Esophagus muscularis mucosa (tissue), 4 donors: ENCODE measurements around the gene TCF7L2. TPM values are rescaled to one million over a fixed set of nuclear protein-coding genes. Genes with fewer than 3 reads are reported as not detected.

ENCODE experiments used
- DNase-seq: peaks from one replicate; pipeline ENCODE4 v3.0.0-alpha.2; 2017; ENCODE audit errors: extremely low spot score
- H3K27ac ChIP-seq, 4 donors: fragments of 200-600 bp; sonication (generic); replicated peaks in 1 of 4; 1 replicate in 3 of 4; 2 replicates in 1 of 4; pipeline ENCODE4 v1.5.1; 2016 to 2019; ENCODE audit warnings: mild to moderate bottlenecking in 1 of 4
- H3K27me3 ChIP-seq, 4 donors: fragments of 200-600 bp; sonication (generic); one replicate each; pipeline versions ENCODE4 v1.5.1 to v1.6.0; 2016 to 2019
- H3K36me3 ChIP-seq, 4 donors: fragments of 200-600 bp; sonication (generic); one replicate each; pipeline ENCODE4 v1.5.1; 2016 to 2019
- H3K4me1 ChIP-seq, 4 donors: fragments of 200-600 bp; sonication (generic); one replicate each; pipeline ENCODE4 v1.5.1; 2016 to 2019
- H3K4me3 ChIP-seq, 4 donors: fragments of 200-600 bp; sonication (generic); 1 replicate in 2 of 4; 2 replicates in 2 of 4; pipeline ENCODE4 v1.5.1; 2016 to 2019; ENCODE audit warnings: mild to moderate bottlenecking in 4 of 4, moderate library complexity in 1 of 4
- H3K9me3 ChIP-seq, 4 donors: fragments of 200-600 bp; sonication (generic); 1 replicate in 3 of 4; 2 replicates in 1 of 4; pipeline ENCODE4 v1.5.1; 2016 to 2019
- EP300 ChIP-seq: sonication (generic); formaldehyde crosslinking; IDR thresholded peaks from one replicate; pipeline ENCODE4 v1.6.1; 2017; ENCODE audit warnings: antibody characterized with exemption
- POLR2A ChIP-seq: fragments of 450-650 bp; IDR thresholded peaks from one replicate; pipeline ENCODE4 v1.6.1; 2017; ENCODE audit warnings: antibody characterized with exemption, moderate library complexity, mild to moderate bottlenecking, low read depth
- POLR2AphosphoS5 ChIP-seq, 2 donors: sonication (generic); formaldehyde crosslinking; IDR thresholded peaks; one replicate each; pipeline ENCODE4 v1.6.1; 2017; ENCODE audit warnings: antibody characterized with exemption in 2 of 2
- WGBS: methylation state at CpG from one replicate; pipeline ENCODE4 v1.1.5; 2018; 5-methylcytosine and 5-hydroxymethylcytosine counted together
- intact Hi-C: fragments of 100-400 bp; cut with DNase I; formaldehyde crosslinking; loops from one replicate; pipeline ENCODE4 v1.15.1; 2023
- total RNA-seq, 4 donors: library from RNA; depleted of rRNA; stranded (reverse); fragments of >200 nt; gene quantifications; one replicate each; pipeline versions ENCODE4 v1.1.0 to v1.2.1, GENCODE V29; 2016
- TF ChIP-seq, protein P1 (sequence below), 3 experiments: fragments of 200-600 bp in 2 of 3; fragments of 450-650 bp in 1 of 3; sonication (generic) in 2 of 3; IDR thresholded peaks; one replicate each; pipeline ENCODE4 v1.5.1; 2017 to 2019; ENCODE audit warnings: antibody characterized with exemption in 3 of 3, mild to moderate bottlenecking in 2 of 3, moderate library complexity in 1 of 3

The TCF7L2 gene
- total RNA-seq, 4 donors from 2014 or later, result 7.8 to 24.1 (median 19.2) TPM

DNA sequence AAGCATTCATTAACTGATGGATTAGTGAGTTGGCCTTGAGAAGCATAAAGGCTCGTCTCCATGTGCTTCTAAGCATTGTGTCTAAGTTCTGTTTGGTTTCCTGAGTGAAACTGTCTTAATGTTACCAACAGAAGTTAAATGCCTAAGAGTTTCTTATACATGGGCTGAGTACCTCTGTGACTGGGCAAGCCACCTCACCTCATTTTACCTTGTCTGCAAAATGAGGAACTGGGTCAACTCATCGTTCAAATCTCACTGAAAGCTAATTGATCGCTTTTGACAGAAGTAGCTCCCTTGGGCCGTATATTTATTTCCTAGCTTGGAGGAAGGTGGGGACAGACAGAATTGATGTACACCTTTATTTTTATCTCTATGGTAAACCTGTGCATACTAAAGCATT lies 88.9 kb downstream of the TCF7L2 start:
- 91% methylated on average over 4 of the region's 4 CpGs for WGBS
- Histone ChIP-seq H3K36me3 (no peaks in the 10 kb centered on the region), H3K9me3 (no peaks in the 10 kb centered on the region), H3K4me1 (peaks cover 3 to 27% (median 24%) of the 10 kb centered on the region in 4 donors), H3K27ac (no peak overlapping the region), H3K27me3 (no peaks in the 10 kb centered on the region), H3K4me3 (no peak overlapping the region)
- no peak for TF ChIP-seq EP300
- no peak for TF ChIP-seq POLR2AphosphoS5 (IDR thresholded peaks at IDR 0.05)
- TF ChIP-seq, protein P1, sequence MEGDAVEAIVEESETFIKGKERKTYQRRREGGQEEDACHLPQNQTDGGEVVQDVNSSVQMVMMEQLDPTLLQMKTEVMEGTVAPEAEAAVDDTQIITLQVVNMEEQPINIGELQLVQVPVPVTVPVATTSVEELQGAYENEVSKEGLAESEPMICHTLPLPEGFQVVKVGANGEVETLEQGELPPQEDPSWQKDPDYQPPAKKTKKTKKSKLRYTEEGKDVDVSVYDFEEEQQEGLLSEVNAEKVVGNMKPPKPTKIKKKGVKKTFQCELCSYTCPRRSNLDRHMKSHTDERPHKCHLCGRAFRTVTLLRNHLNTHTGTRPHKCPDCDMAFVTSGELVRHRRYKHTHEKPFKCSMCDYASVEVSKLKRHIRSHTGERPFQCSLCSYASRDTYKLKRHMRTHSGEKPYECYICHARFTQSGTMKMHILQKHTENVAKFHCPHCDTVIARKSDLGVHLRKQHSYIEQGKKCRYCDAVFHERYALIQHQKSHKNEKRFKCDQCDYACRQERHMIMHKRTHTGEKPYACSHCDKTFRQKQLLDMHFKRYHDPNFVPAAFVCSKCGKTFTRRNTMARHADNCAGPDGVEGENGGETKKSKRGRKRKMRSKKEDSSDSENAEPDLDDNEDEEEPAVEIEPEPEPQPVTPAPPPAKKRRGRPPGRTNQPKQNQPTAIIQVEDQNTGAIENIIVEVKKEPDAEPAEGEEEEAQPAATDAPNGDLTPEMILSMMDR (IDR thresholded peaks at IDR 0.05), result no peak
- no peak for TF ChIP-seq POLR2A
- no peak for DNase-seq
- intact Hi-C loops, result no loop called here

DNA sequence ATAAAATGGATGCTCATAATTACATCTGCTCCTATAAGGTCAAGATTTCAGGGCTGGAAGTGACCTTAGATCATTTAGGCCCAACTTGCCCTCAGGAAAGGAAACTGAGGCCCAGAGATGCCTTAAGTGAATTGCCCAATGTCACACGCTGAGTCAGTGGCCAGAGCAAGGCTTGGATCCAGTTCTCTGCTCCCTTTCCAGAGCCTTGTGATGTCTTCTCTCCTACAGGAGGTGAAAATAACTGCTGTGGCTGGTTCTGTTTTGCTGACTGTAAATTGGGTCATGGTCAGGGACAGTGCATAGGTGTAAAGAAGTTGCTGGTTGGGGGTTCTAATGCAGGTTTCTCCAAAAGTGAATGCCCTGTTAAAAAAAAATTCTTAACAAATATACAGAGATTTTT lies 91.3 kb downstream of the TCF7L2 start:
- H3K27ac ChIP-seq, result no peak overlapping the region
- H3K36me3 ChIP-seq, result no peaks in the 10 kb centered on the region
- H3K4me3 ChIP-seq, result no peak overlapping the region
- TF ChIP-seq POLR2AphosphoS5 (IDR thresholded peaks at IDR 0.05) (no peak), POLR2A (no peak), EP300 (no peak)
- TF ChIP-seq, protein P1 (IDR thresholded peaks at IDR 0.05), result no peak
- WGBS, result 75% methylated on average over 1 of the region's 1 CpG
- peaks cover 3 to 35% (median 23%) of the 10 kb centered on the region in 4 donors for H3K4me1 ChIP-seq
- H3K9me3 ChIP-seq, result no peaks in the 10 kb centered on the region
- intact Hi-C loops, result no loop called here
- H3K27me3 ChIP-seq, result no peaks in the 10 kb centered on the region
- no peak for DNase-seq

DNA sequence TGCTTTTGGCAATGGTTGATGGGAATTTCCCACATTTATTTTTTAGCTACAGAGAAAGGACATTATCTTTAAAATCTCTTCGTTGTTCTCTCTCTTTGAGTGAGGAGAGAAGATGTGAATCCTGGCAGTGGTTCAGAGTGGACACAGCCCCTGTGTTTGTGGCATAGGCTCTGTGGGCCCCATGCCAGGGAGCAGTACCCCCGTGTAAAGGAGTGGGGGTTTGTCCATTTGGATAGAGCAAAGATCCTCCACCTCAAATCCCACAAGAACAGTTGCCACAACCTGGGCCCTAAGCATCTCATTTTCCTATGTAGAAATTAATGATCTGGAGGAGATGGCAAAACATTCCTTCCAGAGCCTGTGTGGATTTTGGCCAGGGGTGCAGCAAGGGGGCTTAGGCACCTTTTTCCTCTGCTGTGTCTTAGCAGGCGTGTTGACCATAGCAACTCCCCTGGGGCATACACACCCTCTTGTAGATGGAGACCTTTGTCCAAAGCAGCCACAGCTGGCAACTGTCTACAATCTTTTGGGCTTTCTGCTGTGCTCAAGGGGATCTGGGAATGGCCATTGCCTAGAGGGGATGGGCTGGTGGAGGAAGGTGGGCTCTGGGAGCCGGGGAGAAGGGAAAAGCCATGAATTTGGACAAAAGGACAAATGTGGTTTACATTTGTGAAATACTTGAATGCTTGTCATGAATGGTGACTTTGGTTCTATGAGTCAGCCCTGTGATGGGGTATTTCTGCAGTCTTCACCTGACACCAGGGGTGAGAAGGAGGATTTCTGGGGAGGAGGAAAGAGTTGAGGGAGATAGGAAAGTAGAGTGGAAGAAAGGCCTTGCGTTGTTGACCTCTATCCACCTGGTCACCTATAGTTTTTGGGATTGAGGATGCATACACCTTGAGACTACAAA lies 92.0 kb downstream of the TCF7L2 start:
- Histone ChIP-seq H3K4me3 (no peak overlapping the region), H3K27me3 (no peaks in the 10 kb centered on the region), H3K36me3 (no peaks in the 10 kb centered on the region), H3K27ac (peak overlapping the region in 2 of 4 donors; percentile 8 to 16), H3K4me1 (peaks cover 6 to 42% (median 30%) of the 10 kb centered on the region in 4 donors), H3K9me3 (no peaks in the 10 kb centered on the region)
- WGBS, result 71% methylated on average over 5 of the region's 5 CpGs
- TF ChIP-seq POLR2AphosphoS5 (IDR thresholded peaks at IDR 0.05) (no peak), POLR2A (no peak), EP300 (no peak)
- TF ChIP-seq, protein P1 (IDR thresholded peaks at IDR 0.05), result no peak
- no peak for DNase-seq
- intact Hi-C loops, result no loop called here

DNA sequence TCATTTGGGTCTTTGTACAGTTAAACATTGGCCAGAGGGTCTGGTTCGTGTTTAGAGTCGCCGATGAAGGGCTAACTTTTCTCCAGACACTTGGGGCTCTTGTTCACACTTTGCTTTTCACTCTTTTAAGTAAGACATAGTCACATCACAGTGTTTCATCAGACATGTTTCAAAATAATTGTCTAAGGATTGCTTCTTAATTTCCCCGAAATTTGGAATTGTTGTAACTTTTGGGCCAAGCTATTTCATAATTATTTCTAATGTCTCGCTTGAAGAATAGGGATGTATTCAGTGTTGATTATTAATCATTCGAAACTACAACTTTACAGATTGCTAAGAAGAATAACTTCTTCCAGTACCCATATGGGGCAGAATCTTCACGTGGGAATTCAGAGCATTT lies 92.8 kb downstream of the TCF7L2 start:
- WGBS, result 89% methylated on average over 7 of the region's 7 CpGs
- Histone ChIP-seq H3K36me3 (no peaks in the 10 kb centered on the region), H3K9me3 (no peaks in the 10 kb centered on the region), H3K27me3 (no peaks in the 10 kb centered on the region), H3K4me1 (peaks cover 14 to 50% (median 37%) of the 10 kb centered on the region in 4 donors), H3K4me3 (no peak overlapping the region), H3K27ac (peak overlapping the region in 2 of 4 donors; percentile 8 to 16)
- intact Hi-C loops, result no loop called here
- DNase-seq, result no peak
- TF ChIP-seq EP300 (no peak), POLR2A (no peak), POLR2AphosphoS5 (IDR thresholded peaks at IDR 0.05) (no peak)
- TF ChIP-seq, protein P1 (IDR thresholded peaks at IDR 0.05), result no peak
